K562 (cell line): ENCODE data around the gene MARCHF7.

Experiments used
- CTCF ChIP-seq, 3 experiments: IDR thresholded peaks in 2 of 3; conservative IDR thresholded peaks in 1 of 3; 2 replicates each; pipeline ENCODE4 v1.5.1; 2011 to 2012; ENCODE audit warnings: low read length in 3 of 3, mild to moderate bottlenecking in 3 of 3, control low read depth in 2 of 3, improper control_type of control experiment in 1 of 3, inconsistent platforms in 1 of 3, low read depth in 1 of 3, mixed read lengths in 1 of 3, moderate library complexity in 1 of 3; ENCODE audit not compliant: insufficient read depth in 2 of 3
- SIN3B ChIP-seq: fragments of 450-650 bp; IDR thresholded peaks from 2 replicates; pipeline ENCODE4 v1.6.1; 2017; ENCODE audit warnings: low read depth, mild to moderate bottlenecking, moderate library complexity
- ZNF384 ChIP-seq: IDR thresholded peaks from 2 replicates; pipeline ENCODE4 v1.6.1; 2012; ENCODE audit warnings: low read depth, low read length, improper control_type of control experiment

- TF ChIP-seq ZNF384 (no peak), SIN3B (no peak), CTCF (IDR thresholded peaks at IDR 0.05 in 2 of 3, conservative IDR thresholded peaks at IDR 0.05 in 1 of 3; ENCODE audit: insufficient read depth in 2 of 3, low read depth in 1 of 3, low read length in 3 of 3) (no peak)
These were observed 32.1 kb downstream of the MARCHF7 start for GRCh38 chr2:159744363-159744762.
